Measurements from ENCODE around the gene GPC2.
A peak's percentile ranks its signal among the peaks of the same experiment; 100 is the strongest.
"Not testable (repeated sequence)": the region's sequence is repeated elsewhere in the genome, so short reads cannot be mapped to it uniquely, and the experiment has no call there.

GPC2 gene

DNA sequence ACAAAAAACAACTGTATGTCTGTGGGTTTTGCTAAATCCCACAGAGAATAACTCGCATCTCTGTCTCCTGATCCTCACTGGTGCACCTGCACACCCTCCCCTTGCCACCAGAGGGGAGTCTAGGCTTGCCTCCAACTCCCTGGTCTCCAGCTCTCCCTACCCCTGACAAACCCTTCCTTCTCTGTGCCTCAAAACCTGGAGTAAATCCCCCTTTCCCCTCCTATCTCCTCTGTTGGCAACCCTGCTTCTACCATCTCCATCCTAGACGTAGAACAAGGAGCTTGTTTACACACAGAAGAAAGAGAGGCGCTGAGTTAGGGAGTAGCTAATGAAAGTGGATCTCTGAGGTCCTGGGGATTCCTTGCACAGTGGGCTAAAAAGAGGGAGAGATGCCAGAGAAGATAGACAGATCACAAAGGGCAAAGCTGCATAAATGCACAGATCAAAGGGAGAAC, 44.5 kb downstream of the GPC2 start:
- FAIRE-seq: no peak
- DNase-seq (ENCODE audit: insufficient read length, low spot score): peak; percentile 66

DNA sequence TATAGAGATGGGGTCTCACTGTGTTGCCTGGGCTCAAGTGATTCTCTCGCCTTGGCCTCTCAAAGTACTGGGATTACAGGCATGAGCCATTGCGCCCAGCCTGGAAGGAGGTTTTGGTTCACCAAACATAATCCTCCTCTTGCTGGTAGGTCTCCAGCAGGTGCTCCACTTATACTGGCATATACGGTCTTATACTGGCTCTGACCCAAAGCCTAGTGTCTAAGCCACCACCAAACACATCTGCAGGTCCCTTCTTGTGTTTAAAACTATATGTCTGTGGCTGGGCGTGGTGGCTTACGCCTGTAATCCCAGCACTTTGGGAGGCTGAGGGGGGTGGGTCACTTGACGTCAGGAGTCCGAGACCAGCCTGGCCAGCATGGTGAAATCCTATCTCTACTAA, 45.1 kb downstream of the GPC2 start:
- no peak for TF ChIP-seq POLR2A (IDR thresholded peaks at IDR 0.05; ENCODE audit: low read depth, low read length)
- no peak for DNase-seq (ENCODE audit: insufficient read length, low spot score)
- no peak for FAIRE-seq

More for the DNA sequence above, 44.5 kb downstream of the GPC2 start:
- no peak for TF ChIP-seq POLR2A (IDR thresholded peaks at IDR 0.05; ENCODE audit: low read depth, low read length)

DNA sequence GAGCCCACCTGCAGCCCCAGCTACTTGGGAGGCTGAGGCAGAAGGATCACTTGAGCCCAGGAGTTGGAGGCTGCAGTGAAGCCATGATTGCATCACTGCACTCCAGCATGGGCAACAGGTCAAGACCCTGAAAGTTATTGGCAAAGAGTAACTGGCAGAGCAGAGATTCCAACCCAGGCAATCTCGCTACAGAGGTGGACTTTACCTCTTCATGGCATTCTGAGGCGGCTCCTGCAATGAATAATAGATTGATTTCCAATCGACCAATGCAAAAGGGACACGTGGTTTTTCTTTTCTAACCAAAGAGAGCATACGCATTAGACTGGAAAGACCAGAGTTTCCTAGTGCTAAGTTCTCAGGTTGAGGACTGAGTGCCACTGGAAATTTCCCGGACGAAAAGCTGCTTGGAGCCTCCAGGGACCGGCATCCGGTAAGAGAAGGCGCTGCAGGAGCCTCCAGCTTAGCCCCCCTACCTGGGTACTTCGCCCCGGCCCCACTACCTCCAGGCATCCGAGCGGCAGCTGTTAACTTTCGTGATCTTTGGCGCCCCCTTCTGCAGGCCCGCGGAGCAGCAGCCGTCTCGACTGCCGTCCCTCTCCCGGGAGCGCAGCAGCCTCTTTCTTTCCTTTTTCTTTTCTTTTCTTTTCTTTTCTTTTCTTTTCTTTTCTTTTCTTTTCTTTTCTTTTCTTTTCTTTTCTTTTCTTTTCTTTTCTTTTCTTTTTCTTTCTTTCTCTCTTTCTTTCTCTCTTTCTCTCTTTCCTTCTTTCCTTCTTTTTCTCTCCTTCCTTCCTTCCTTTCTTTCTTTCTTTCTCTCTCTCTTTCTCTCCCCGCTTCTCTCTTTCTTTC, 46.4 kb downstream of the GPC2 start:
- DNase-seq (ENCODE audit: insufficient read length, low spot score) (peak; percentile 72), FAIRE-seq (no peak)
- no peak for TF ChIP-seq POLR2A (IDR thresholded peaks at IDR 0.05; ENCODE audit: low read depth, low read length)

DNA sequence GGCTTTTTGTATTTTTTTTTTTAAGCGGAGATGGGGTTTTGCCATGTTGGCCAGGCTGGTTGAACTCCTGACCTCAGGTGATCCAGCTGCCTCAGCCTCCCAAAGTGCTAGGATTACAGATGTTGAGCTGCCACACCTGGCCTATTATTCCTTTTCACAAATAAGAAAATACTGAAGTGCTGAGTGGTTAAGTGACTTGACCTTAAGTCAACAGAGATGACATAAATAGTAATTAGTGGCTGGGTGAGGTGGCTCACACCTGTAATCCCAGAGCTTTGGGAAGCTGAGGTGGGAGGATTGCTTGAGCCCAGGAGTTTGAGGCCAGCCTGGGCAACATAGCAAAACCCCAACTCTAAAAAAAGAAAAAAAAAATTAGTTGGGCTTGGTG, 47.0 kb downstream of the GPC2 start:
- not testable (repeated sequence) for FAIRE-seq; DNase-seq (ENCODE audit: insufficient read length, low spot score)

DNA sequence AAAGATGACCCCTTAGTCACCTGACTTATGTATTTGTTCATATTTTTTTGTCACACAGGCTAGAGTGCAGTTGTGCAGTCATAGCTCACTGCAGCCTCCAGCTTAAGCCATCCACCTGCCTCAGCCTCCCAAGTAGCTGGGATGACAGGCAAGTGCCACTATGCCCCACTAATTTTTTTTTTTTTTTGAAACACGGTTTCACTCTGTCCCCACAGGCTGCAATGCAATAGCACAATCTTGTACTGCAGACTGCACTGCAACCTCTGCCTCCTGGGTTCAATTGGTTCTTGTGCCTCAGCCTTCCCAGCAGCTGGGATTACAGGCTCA, 48.6 kb downstream of the GPC2 start:
- DNase-seq (ENCODE audit: insufficient read length, low spot score): no peak
- FAIRE-seq: no peak
- no peak for TF ChIP-seq POLR2A (IDR thresholded peaks at IDR 0.05; ENCODE audit: low read depth, low read length)

DNA sequence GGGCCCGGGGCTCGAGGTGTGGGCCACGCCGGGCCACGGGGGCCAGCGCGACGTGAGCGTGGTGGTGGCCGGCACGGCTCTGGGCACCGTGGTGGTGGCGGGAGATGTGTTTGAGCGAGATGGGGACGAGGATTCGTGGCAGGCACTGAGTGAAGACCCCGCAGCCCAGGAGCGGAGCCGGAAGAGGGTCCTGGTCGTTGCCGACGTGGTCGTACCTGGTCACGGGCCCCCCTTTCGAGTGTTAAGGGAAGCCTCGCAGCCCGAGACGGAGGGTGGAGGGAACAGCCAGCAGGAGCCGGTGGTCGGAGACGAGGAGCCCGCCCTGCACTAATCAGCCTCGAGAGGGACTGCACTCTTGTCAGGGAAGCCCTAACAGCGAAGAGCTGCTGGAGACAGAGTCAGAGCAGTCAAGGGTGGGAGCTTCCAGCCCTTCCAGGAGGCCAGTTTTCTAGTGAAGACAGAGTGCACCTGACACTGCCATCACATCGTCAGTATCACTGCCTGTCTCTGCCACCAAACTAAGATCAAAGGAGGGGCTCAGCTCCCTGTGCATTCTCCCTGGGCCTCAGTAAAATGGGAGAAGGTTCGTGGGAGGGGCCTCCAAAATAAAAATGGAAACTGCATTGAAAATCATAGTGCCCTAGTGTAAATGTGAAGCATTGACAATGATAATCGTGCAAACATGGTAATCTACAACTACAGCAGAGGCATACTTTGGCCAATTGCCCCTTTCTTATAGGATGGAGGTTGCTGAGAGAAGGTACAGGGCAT, 49.1 kb downstream of the GPC2 start:
- no peak for DNase-seq (ENCODE audit: insufficient read length, low spot score)
- FAIRE-seq: no peak
- TF ChIP-seq POLR2A (IDR thresholded peaks at IDR 0.05; ENCODE audit: low read depth, low read length): no peak

DNA sequence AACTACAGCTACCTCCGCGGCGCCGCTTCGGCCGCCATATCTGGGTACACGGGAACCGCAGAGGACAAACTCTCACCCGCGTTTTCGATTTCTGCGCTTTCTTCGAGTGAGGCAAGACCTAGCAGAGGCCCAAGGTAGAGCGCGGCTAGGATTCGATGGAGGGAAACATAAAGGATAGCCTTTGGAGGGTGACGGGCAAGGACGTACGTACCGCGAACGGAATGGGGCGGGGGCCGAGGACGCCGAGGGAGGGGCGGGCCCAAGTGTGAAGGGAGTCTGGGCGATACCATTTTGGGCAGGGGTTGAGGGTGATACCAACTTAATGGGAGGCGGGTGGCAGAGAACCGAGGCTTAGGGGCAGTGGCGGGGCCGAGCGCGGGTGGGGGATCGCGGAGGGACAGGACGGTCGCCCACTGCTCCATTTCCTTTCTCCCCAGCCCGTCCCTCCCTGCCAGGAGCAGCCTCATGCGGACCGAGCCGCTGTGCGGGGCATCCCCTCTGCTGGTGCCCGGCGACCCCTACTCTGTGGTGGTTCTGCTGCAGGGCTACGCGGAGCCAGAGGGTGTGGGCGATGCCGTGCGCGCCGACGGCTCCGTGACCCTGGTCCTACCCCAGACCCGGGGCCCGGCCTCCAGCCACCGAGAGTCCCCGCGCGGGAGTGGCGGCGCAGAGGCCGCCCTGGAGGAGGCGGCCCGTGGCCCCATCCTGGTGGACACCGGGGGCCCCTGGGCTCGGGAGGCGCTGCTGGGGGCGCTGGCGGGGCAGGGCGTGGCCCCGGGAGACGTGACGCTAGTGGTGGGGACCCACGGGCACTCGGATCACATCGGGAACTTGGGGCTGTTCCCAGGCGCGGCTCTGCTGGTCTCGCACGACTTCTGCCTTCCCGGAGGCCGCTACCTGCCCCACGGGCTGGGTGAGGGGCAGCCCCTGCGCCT, 50.0 kb downstream of the GPC2 start, which contains the start of gene MBLAC1:
TSS of gene MBLAC1 (plus strand) at position 37 of the 935 bp plus-strand sequence. CDS start at position 466, 429 bp downstream.
- TF ChIP-seq POLR2A (IDR thresholded peaks at IDR 0.05; ENCODE audit: low read depth, low read length): peak; percentile 72
- FAIRE-seq: no peak
- DNase-seq (ENCODE audit: insufficient read length, low spot score): peak; percentile 78

DNA sequence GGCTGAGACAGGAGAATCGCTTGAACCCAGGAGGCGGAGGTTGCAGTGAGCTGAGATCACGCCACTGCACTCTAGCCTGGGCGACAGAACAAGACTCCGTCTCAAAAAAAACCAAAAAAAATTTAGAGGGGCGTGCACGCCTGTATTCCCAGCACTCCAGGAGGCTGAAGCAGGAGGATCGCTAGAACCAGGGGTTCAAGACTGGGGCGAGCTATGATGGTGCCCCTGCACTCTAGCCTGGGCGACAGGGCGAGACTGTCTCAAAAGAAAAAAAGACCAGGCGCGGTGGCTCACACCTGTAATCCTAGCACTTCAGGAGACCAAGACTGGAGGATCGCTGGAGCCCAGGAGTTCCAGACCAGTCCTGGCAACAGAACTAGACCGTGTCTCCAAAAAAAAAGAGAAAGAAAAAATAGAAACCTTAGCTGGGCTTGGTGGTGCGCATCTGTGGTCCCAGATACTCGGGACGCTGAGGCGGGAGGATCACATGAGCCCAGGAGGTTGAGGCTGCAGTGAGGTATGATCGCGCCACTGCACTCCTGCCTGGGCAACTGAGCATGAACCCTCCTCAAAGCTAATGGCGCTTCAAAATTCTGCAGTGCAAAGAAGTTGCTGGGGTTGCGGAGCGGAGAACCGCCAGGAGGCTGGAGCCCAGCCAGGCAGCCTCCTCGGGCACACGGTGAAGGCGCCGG, 50.8 kb downstream of the GPC2 start:
- DNase-seq (ENCODE audit: insufficient read length, low spot score) (no peak), FAIRE-seq (no peak)
- TF ChIP-seq POLR2A (IDR thresholded peaks at IDR 0.05; ENCODE audit: low read depth, low read length): no peak

DNA sequence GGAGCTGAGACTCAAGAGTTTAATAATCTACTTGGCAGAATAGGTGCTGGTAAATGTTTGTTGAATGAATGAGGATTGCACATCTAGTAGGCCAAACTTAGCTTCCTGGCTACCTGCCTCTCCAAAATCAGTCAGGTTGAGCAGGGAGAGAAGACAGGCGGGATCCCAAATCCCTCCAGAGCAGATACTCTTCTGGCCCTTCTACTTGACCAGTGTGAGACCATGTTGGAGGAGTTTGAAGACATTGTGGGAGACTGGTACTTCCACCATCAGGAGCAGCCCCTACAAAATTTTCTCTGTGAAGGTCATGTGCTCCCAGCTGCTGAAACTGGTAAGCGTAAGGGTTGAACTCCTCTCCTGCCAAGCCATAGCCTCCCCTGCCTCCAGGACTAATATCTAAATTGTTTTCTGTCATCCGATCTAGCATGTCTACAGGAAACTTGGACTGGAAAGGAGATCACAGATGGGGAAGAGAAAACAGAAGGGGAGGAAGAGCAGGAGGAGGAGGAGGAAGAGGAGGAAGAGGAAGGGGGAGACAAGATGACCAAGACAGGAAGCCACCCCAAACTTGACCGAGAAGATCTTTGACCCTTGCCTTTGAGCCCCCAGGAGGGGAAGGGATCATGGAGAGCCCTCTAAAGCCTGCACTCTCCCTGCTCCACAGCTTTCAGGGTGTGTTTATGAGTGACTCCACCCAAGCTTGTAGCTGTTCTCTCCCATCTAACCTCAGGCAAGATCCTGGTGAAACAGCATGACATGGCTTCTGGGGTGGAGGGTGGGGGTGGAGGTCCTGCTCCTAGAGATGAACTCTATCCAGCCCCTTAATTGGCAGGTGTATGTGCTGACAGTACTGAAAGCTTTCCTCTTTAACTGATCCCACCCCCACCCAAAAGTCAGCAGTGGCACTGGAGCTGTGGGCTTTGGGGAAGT, 52.6 kb downstream of the GPC2 start:
- DNase-seq (ENCODE audit: insufficient read length, low spot score) (no peak), FAIRE-seq (no peak)
- no peak for TF ChIP-seq POLR2A (IDR thresholded peaks at IDR 0.05; ENCODE audit: low read depth, low read length)

DNA sequence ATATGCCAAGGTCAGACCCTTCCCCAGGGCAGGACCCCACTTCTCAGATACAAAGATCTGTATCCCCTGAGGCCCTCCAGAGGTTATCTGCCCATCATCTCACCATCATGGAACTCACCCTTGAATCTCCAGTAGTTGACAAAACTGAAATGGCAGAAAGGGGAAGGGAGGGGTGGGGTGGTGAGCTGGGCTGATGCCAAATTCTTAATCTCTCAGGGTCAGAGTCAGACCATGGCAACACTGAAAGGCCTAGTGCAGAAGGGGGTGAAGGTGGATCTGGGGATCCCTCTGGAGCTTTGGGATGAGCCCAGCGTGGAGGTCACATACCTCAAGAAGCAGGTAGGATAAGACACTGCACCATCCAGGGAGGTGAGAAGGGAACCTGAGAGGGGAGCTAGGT, 54.6 kb downstream of the GPC2 start:
- DNase-seq (ENCODE audit: insufficient read length, low spot score): no peak
- no peak for FAIRE-seq
- TF ChIP-seq POLR2A (IDR thresholded peaks at IDR 0.05; ENCODE audit: low read depth, low read length): no peak

DNA sequence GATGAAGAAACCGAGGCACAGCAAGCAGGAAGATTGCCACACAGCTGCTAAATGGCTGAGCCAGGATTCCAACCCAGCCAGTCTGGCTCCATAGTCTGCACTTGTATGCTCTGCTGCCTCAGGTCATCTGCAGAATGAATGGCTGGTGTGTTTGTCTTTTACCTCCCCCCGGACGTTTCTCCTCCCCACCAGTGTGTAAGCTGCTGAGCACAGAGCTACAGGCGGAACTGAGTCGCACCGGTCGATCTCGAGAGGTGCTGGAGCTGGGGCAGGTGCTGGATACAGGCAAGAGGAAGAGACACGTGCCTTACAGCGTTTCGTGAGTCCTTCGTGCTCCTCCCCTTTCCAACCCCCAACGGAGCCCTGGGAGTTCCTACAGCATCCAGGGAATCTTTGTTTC, 55.1 kb downstream of the GPC2 start:
- no peak for DNase-seq (ENCODE audit: insufficient read length, low spot score)
- TF ChIP-seq POLR2A (IDR thresholded peaks at IDR 0.05; ENCODE audit: low read depth, low read length): no peak
- FAIRE-seq: no peak

DNA sequence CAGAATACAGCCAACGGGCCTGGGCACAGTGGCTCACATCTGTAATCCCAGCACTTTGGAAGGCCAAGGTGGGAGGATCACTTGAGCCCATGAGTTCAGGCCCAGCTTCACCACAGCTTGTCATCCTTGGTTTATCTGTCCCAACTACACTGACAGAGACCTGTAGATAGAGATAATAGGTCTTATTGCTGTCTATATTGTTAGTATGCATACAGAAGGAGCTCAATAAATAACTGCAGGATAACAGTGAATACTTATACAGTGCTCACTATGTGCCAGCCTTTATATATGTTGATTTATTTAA, 56.5 kb downstream of the GPC2 start:
- no peak for FAIRE-seq
- no peak for DNase-seq (ENCODE audit: insufficient read length, low spot score)
- TF ChIP-seq POLR2A (IDR thresholded peaks at IDR 0.05; ENCODE audit: low read depth, low read length): no peak
